Hematopoietic multipotent progenitor cell (in vitro differentiated cells): Measurements from ENCODE around the gene SH2D3A. TPM values are rescaled to one million over a fixed set of nuclear protein-coding genes. Genes with fewer than 3 reads are reported as not detected.
"Not testable (repeated sequence)": the region's sequence is repeated elsewhere in the genome, so short reads cannot be mapped to it uniquely, and the experiment has no call there.

Source experiments
- DNase-seq, 3 donors: peaks; one replicate each; pipeline ENCODE4 v3.0.0-alpha.2; 2011 to 2015; ENCODE audit warnings: low read depth in 2 of 3, low spot score in 2 of 3
- total RNA-seq: library from RNA; depleted of rRNA; stranded (reverse); fragments of >200 nt; gene quantifications from one replicate; pipeline ENCODE4 v1.2.3, GENCODE V29; 2012

Gene SH2D3A
- 8.9 TPM for total RNA-seq

DNA sequence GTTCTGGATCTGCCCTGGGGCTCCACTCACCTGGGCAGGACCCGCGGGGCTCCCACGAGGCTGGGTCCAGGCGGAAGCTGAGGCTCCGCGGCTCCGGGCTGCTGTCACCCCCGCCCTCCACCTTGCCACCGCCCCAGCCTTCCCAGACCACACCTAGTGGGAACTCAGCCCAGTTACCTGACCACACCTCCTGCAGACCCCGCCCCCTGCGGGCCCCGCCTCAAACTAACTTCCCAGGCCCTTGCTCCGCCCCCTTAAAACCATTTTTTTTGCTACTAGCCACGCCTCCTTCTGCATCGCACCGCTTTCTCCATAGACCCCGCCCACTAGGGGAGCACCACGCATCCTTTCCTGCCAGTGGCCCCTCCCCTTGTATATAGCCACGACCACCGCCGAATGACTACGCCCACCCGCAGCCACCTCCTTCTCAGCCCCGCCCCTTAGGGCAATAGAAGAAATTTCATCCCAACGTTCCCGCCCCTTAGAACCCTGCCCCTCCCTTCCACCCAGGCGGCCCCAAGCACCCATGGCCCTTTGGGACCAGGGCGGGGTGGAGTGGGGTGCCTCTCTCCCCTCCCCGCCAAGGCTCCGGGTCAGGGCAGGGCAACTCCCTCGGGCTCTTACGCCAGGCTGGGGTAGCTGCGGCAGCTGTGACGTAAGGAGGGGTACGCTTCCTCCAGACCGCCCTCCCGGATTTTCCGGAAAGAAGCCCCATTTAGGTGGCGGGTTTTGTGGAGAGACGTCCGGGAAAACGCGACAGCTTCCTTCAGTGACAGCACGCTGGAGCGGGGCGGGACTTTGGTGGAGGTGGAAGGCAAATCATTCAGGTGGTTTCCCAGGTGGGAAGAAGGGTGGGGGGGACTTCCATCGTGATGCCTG is at the start of gene SH2D3A:
Gene SH2D3A, minus strand, starts transcription at position 79 of the 879 bp plus-strand sequence. CDS start 3,687 bp downstream, outside the sequence.
- peak; percentile 87 to 97 (median 95) for DNase-seq

DNA sequence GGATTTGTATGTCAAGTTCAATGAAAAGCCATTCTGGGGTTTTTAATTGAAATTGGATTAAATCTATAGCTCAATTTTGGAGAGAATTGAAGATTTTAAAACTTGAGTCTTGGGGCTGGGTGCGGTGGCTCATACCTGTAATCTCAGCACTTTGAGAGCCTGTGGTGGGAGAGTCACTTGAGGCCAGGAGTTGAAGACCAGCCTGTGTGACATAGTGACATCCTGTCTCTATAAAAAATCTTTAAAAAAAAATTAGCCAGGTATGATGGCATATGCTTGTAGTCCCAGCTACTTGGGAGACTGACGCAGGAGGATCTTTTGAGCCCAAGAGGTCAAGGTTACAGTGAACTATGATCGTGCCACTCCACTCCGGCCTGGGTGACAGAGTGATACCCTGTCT is 46.4 kb upstream of the SH2D3A start:
- DNase-seq = no peak

DNA sequence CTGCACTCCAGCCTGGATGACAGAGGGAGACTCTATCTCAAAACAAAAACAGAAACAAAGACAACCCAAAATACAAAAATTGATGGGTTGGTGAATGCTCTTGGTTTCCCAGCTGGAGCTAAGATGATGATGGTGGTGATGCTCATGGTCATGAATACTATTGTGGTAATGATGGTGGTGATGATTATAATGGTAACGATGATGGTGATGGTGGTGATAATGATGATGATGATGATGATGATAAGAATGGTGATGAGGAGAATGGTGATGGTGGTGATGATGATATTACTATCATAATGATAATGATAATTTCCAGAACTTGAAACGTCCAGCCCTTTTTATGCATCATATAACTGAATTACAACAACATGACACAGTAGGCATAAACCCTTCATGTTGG is 45.4 kb upstream of the SH2D3A start:
- no peak for DNase-seq

DNA sequence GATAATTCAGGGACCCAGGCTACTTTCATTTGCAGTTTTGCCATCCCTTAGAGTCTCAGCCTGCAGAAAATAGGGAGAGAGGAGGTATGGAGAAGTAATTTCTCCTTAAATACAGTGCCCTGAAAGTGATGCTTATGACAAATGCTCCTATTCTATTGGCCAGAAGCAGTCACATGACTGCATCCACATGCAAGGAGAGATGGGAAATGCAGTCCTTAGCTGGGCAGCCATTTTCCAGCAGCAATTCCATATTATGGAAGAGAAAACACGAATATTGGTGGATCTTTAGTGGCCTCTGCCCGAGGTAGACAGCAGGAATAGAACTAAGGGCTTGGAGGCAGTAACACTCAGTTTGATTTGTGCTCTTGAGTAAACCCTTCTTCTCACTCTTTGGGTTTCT is 44.7 kb upstream of the SH2D3A start:
- peak in 2 of 3 donors; percentile 37 to 54 for DNase-seq

DNA sequence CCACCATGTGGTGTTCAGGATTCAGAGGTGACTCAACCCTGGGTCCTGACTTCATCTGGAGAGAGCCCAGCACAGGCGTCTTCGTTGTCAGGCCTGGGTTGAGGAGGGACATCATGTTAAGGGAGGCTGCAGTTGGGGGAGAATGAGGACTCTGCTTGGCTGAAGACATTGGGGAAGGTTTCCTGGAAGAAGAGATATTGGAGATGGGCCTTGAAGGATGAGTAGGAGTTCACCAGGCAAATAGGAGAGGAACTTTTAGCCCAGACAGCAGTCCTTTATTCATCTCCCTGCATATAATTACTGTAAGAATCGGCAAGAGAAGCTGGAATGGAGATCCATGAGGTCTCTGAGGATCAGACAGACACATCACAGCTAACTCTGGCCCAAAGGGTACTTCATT is 44.1 kb upstream of the SH2D3A start:
- no peak for DNase-seq

DNA sequence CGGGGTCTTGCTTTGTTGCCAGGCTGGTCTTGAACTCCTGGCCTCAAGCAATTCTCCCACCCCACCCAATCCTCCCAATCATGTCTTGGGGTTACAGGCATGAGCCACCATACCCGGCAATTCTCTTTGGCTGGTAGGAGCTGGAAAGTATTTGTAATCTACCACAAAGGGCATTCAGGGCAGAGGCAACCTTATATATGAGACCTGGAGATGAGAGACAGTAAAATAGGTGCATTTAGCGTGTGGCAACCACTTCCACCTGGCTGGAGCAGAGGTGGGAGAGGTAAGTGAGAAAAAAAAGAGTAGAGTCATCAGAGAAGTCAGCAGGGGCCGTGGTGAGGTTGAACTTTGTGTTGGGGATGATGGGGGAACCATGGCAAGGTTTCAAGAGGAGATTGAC is 42.0 kb upstream of the SH2D3A start:
- no peak for DNase-seq

DNA sequence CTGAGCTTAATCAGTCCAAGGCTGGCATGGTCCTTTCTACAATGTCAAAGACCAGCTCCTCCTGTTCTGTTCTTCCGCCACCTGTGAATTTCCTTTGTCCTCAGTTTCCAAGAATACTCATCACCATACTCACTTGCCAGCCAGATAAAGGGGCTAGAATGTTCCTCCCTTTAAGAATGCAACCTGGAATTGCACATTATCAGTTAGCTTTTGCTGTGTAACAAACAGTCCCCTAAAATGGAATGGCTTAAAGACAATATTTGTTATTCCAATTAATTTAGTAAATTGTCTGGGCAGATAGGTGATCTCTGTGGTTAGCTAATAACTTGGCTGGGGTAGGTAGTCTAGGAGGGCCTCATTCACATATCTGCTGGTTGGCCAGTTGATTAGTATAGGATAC is 41.3 kb upstream of the SH2D3A start:
- no peak for DNase-seq

DNA sequence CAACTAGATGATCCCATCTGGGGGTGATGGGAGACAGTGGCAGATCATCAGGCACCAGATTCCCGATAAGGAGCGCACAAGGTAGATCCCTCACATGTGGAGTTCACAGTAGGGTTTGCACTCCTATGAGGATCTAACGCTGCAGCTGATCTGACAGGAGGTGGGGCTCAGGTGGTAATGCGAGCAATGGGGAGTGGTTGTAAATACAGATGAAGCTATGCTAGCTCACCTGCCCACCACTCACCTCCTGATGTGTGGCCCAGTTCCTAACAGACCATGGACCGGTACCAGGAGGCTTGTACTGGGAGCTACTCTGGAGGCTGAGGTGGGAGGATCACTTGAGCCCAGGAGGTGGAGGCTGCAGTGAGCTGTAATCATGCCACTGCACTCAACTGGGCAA is 40.1 kb upstream of the SH2D3A start:
- no peak for DNase-seq

DNA sequence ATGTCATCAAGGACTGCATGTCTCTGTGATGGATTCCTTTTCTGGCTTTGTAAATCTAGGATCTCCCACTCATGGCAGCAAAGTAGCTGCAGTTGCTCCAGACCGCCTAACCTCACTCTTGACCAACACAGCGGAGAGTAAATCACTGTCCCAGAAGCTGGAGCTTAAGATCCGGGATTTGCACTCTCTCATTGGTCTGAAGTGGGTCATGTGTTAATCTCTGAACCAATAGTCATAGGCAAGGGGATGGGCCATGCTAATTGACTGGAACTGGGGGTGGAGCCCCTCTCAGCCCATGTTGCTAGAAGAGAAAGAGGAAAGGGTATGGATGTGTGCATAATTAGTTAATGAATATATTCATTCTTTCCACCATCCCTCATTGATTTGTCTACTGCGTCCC is 39.3 kb upstream of the SH2D3A start:
- DNase-seq = no peak

DNA sequence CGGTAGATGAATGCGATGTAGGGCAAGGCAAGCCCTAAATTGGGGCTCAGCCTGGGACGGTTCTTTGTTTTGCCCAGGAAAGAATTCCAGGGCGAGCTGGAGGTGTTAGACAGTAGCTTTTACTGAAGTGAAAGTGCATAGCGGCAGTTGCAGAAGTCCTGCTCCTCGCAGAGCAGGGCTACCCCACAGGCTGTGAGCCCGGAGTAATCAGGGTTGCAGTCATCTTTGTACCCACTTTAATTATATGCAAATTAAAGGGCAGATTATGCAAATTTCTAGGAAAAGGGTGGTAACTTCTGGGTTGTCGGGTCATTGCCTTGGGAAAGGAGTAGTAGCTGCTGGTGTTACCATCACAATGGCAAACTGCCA is 35.8 kb upstream of the SH2D3A start:
- no peak for DNase-seq

DNA sequence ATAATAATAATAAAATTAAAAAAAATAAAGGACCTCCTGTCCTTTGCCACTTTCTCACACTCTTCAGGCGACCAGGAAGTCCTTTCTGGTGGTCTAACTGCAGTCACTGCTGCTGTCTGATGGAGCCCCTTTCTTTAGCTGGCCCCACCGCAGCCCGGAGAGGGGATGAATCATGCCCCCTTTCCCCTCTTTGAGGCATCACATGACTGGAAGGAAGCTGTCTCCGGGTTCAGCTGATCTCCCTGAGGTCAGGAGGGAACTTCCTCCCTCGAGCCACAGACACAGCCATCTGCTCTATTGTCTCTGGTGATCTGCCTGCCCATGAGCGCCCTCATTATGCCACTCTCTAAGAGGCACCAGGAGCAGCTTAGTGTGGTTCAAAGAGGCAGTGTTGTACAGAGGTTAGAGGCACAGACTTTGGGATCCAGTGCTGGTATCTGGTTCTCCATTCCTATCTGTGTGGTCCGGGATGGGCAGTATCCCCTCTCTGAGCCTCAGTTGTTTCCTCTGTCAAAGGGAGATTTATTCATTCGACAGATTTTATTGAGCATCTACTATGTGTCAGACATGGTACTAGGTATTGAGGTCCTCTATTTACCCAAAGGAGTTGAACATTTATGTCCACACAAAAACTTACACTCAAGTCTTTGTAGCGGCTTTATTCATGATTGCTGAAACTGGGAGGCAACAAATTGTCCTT is 35.3 kb upstream of the SH2D3A start:
- DNase-seq = peak; percentile 54 to 93 (median 92)

DNA sequence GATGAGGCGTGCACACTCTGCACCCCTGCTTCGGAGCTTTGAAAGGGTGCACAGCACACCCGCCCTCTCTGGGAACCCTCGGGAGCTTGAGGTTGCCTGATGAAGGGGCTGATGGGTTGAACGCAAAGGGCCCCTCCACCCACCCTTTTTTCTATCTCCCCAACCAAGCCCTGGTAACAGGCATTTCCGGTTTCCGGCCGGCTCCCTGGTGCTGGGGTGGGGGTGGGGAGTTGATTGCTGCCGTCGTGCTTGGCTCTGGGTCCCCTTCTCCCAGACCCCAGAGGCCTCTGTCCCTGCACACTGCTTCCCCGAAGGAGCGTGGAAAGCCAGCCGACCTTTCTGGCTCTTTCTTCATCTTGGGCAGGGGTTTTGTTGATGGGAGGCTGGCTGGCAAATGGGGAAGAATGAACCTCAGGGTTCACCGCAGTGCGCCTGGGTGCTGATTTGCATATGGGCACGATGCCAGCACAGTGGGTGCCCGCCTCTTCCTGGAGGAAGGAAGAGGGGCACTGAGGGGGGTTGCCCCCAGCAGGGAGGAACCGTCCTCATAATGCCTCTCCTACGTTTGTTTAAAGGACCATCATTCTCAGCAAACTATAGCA is 34.4 kb upstream of the SH2D3A start:
- peak; percentile 72 to 97 (median 94) for DNase-seq

DNA sequence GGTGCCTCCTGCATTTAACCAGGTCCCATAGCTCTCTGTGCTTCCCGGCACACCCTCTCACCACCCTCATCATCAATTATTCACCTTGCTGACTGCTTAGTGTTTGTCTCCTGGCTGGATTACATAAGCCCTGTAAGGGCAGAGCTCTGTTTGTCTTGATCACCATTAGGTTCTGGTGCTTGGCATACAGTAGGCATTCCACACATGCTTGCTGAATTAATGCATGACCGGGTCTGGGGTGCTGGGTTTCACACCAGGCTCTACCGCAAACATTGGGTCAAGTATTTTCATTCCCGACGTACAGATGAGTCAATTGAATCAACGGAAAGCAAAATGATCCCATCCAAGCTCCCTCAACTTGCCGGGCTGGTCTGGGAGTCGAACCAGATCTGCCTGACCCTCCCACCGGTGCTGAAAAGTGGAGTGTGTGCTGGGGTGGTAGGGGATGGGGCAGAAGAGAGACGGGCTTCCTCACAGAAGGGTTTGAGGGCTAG is 33.8 kb upstream of the SH2D3A start:
- peak in 1 of 3 donors; percentile 13 for DNase-seq

DNA sequence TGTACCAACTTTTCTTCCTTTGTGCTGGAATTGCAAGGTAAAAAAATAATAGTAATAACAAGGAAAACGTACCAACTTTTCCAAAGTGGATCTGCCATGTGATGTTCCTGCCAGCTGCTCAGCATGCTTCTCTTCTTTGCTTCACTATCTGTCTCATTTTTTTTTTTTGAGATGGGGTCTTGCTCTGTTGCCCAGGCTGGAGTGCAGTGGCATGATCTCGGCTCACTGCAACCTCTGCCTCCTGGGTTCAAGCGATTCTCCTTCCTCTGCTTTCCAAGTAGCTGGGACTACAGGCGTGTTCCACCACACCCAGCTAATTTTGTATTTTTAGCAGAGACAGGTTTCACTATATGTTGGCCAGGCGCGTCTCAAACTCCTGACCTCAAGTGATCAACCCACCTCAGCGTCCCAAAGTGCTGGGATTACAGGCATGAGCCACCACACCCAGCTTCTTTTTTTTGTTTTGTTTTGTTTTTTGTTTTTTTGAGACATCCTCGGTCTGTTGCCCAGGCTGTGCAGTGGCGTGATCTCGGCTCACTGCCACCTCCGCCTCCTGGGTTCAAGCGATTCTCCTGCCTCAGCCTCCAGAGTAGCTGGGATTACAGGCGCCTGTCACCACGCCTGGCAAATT is 33.0 kb upstream of the SH2D3A start:
- DNase-seq = not testable (repeated sequence)

DNA sequence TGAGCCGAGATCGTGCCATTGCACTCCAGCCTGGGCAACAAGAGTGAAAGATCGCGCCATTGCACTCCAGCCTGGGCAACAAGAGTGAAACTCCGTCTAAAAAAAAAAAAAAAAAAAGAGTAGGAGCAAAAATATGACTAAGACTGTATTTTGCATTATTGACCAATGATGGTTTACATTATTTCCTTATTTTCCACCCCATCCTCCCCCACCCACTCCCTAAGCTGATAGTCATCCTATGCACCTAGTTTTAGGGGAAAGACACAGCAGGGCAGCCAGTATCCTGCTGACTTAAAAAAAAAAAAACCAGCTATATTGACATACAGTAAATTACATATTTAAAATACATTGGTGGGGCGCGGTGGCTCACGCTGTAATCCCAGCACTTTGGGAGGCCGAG is 30.4 kb upstream of the SH2D3A start:
- no peak for DNase-seq

DNA sequence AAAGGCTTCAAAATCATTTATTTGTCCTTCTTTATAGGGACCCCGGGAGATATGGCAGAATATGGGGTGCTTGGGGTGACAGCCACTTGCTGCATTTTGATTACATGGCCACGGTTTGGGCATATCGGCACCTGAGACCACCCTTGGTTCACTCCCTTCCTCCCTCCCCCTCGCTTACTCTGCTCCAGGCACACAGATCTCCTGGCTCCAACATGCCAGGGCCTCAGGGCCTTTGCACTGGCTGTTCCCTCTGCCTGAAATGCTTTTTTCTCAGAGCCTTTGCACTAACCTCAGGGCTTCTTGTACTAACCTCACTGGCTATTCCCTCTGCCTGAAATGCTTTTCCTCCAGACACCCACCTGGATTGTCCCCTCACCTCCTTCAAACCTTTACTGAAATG is 29.0 kb upstream of the SH2D3A start:
- DNase-seq = no peak

DNA sequence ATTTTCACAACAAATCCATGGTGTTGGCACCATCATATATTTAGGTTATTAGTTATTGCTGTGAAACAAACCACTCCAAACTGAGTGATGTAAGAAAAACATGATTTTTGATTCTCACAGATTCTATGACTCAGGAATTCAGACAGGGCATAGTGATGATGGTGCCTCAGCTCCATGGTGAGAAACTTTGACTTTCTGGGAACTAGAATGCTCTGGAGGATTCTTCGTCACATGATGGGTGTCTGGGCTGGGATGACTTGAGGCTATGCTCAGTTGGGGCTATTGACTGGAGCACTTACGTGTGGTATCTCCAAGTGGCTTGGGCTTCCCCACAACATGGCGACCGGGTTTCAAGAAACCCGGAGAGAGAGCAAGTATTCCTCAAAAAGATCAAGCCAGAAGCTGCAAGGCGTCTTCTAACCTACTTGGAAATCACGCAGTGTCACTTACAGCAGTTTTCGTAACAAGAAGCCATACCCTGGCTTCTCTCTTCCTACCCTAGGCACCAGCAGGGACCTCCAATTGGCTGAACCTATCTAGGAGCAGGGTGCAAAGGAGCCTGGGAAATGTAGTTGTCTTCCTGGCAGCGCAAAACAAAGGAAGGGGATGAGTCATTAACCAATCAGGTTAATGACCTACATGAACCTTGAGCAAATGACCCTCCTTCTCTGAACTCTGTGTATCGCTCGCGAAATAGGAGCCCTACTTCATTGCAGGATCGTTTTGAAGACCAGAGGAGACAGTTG is 27.6 kb upstream of the SH2D3A start:
- no peak for DNase-seq

DNA sequence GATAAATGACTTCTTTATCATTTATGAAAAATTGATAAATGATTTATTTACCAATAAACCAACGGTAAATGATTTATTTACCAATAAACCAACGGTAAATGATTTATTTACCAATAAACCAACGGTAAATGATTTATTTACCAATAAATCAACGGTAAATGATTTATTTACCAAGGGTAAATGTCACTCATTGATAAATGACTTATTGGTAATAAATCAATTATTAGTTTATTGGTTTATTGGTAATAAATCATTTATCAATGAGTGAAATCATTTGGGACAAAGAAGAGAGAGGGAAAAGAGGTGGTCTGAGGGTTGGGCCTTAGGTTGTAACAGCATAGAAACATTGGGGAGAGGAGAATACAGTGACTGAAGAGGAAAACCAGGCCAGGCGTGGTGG is 26.7 kb upstream of the SH2D3A start:
- no peak for DNase-seq

DNA sequence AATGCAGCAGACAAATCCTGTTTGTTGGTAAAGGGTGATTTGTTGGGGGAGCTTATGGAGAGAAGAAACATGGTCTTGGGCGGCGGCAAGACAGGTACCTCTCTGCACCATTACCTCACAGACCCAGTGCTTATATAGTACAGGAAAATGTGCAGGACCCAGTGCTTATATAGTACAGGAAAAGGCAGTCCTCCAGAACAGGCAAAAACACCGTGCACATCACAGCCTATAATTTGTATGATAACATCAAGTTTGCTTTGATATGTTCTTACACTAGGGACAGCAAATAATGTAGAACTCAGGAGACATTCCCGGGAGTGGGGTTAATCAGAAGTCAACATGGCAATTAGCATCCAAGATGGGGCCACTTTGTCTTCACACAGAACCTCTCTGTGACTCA is 26.2 kb upstream of the SH2D3A start:
- no peak for DNase-seq

DNA sequence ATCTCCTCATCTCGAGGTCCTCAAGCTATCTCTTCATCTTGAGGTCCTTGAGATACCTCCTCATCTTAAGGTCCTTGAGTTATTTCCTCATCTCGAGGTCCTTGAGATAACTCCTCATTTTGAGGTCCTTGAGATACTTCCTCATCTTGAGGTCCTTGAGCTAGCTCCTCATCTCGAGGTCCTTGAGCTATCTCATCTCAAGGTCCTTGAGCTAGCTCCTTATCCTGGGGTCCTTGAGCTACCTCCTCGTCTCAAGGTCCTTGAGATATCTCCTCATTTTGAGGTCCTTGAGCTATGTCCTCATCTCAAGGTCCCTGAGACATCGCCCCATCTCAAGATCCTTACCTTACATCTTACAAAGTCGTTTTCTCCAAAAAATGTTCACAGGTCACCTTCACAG is 24.0 kb upstream of the SH2D3A start:
- DNase-seq = no peak
